ENCODE data around the gene GAREM2.
"Not testable (repeated sequence)": the region's sequence is repeated elsewhere in the genome, so short reads cannot be mapped to it uniquely, and the experiment has no call there.

Gene GAREM2

DNA sequence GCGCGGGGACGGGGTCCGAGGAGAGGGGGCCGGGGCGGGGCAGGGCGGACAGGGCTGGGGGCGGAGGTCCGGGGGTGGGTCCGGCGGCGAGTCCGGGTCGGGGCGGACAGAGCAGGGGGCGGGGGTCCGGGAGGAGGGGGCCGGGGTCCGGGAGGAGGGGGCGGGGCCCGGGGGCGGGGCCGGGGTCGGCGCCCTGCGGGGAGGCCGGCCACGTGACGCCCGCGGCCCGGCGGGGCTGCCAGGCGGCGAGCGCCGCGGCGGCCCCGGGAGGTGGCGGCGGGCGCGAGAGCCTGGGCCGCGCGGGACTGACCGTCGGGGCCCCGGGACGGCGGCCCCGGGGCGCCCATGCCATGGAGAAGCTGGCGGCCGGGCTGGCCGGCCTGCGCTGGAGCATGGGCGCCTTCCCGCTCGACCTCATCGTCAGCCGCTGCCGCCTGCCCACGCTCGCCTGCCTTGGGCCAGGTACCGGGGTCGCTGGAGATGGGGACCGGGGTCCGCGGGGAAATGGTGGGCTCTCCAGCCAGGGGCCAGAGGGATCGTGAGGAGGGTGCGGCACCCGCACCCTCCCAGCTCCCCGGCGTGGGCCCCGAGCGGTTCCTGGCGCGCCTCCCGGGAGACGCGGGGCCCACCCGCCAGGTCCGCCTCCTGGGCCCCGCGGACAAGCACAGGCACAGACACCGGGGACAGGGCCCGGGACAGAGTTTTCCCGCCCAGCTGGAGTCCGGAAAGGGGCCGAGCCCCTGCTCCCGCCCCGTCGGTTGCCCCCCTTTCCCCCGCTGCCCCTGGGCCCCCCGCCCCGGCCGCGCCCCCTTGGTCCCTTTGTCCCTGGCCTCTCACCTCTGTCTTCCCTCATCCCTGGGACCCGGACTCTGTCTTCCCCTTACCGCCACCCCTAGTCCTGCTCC, at the start of gene GAREM2:
Gene GAREM2 (plus strand): TSS at position 218 of the 905 bp plus-strand sequence. CDS start 133 bp downstream, at position 351.
- DNase-seq = no peak

- no peak for DNase-seq
These were observed 49.5 kb upstream of the GAREM2 start for GRCh38 chr2:26123426-26123825.

GRCh38 chr2:26126074-26126473, 46.8 kb upstream of the GAREM2 start:
- no peak for DNase-seq

- no peak for DNase-seq
These were observed 44.7 kb upstream of the GAREM2 start for GRCh38 chr2:26128176-26128575.

- no peak for DNase-seq
These were observed 42.1 kb upstream of the GAREM2 start for GRCh38 chr2:26130763-26131162.

GRCh38 chr2:26136451-26136850, 36.4 kb upstream of the GAREM2 start:
- no peak for DNase-seq

DNA sequence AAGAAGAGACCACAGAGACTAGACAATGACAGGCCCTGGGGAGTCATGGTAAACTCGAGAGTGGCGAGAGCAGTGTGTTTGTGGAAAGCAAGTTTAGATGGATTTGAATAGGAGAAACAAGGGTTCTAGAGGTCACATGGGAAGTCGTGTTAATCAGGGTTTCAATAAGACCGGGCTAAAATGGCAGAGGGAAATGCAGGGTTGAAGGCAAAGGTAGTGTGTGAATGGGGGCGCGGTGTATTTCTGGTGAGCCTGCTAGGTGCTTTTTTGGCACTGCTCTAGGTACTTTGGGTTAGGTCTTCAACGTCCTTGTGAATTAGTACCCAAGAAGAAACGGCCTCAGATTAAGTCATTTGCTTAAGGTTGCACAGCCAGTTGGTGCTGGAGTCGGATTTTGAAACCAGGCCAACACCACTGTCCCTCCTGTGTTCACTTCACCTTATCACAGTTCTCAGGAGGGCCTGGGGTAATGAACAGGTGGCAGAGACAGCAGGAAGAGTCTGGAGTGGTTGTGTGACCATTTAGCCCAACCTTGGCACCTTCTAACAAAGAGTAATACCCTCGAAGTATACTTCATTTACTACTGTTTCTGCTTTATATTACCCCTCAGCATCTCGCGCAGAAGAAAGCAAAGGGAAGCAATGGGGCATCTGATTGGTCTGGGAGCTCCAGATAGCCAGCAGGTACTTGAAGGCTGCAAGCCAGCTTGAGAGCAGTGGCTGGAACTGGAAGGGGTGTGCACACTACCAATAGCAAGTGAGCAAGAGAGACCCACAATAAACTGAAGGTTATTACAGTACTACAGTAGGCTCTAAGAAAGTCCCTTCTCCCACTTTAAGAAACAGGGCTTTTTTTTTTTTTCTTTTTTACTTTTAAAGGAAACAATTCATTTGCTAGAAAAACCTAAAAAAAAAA, 33.4 kb upstream of the GAREM2 start:
- no peak for DNase-seq

DNA sequence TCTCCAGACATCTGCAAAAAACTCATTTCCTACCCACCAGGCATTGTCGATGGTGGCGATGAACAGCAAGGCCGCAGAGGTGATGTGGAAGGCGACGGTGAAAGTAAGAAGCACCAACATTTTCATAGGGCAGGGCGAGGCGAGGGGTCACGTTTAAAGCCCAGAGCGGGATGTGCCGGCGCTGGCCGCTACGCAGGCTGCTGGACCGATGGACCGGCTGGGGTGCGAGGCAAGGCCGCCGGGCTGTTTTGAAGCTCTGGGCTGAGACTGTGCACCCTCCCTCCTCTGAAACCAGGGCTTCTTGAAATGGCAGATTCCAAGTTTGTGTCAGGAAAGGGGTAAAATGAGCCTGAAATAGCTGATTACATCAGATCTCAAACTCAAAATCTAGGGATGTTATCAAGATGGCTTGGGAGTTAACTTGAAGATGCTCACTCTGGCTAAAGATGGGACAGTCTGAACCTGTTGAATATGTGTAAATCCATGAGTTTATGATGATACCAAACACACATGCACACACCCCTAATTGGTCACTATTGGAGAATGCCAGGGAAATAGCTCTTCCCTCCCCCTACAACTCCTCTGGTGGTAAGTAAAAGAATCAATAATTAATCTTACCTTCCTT, 31.6 kb upstream of the GAREM2 start:
- DNase-seq = no peak

DNA sequence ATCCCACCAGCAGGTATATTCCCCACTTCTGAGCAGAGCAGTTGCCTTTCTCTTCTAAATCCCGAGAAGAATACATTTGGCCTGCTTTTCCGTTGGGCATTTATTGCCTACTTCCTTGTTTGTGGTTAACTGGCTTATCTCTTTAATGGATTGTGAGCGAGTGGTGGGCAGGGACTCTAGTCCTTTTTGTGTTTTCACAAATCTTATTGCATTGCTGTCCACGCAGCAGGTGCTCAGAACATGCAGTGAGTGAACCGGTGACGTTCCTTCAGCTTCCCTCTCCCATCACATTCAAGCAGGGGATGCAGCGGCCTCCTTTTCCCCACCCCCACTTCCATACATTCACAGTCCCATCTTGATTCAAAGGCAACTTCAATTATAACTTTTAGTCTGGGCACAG, 28.9 kb upstream of the GAREM2 start:
- DNase-seq = no peak

- DNase-seq = peak; percentile 58
These were observed 27.8 kb upstream of the GAREM2 start for GRCh38 chr2:26144953-26145680.

GRCh38 chr2:26148501-26148900, 24.4 kb upstream of the GAREM2 start:
- no peak for DNase-seq

DNA sequence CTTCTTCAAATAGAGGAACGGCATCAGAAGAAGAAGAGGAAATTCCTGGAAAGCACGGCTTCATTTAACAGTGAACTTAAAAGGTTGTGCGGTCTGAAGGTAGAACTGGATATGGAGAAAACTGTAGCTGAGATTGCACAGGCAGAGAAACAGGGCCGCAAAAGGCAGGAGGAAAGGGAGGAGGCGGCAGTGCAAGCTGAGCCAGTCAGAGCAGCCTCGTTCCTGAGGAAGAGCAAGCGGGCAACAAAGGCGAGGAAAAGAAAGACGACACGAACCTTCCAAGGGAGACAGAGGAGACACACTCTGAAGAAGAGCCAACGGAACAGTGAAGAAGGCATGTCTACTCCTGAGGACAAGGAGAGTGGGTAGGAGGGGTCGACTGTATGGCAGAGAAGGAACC, 22.6 kb upstream of the GAREM2 start:
- no peak for DNase-seq

DNA sequence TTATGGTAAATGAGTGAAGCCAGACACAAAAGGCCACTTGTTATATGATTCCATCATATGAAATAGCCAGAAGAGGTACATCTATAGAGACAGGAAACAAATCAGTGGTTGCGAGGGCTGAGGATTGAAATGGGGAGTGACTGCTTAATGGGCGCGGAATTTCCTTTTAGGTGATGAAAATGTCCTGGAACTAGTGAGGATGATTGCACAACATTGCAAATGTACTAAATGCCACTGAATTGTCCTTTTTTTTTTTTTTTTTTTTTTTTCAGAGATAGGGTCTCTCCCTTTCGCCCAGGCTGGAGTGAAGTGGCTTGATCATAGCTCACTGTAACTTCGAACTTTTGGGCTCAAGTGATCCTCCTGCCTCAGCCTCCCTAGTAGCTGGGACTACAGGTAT, 15.3 kb upstream of the GAREM2 start:
- no peak for DNase-seq

- no peak for DNase-seq
These were observed 11.0 kb upstream of the GAREM2 start for GRCh38 chr2:26161926-26162325.

GRCh38 chr2:26162963-26163362, 9.9 kb upstream of the GAREM2 start:
- DNase-seq = no peak

GRCh38 chr2:26164231-26164630, 8.7 kb upstream of the GAREM2 start:
- no peak for DNase-seq

- no peak for DNase-seq
These were observed 8.2 kb upstream of the GAREM2 start for GRCh38 chr2:26164641-26165211.

DNA sequence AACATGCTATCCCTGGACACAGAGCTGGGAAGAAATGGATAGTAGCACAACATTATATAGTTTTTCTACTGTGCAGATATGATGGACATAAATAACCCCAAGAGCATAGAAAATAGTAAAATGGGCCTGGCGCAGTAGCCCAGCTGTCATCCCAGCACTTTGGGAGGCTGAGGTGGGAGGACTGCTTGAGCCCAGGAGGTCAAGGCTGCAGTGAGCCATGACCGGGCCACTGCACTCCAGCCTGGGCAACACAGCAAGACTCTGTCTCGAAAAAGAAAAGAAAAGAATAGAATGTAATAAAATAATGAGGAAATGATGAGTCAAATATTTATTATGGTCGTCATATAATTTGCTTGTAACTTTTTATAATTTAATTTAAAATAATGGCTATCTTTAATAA, 7.5 kb upstream of the GAREM2 start:
- no peak for DNase-seq

- DNase-seq = not testable (repeated sequence)
These were observed 6.3 kb upstream of the GAREM2 start for GRCh38 chr2:26166541-26166940.

- DNase-seq = no peak
These were observed 4.1 kb upstream of the GAREM2 start for GRCh38 chr2:26168785-26169184.

- no peak for DNase-seq
These were observed 3.7 kb upstream of the GAREM2 start for GRCh38 chr2:26169226-26169625.

Measured in NCI-H1105 treated with DMSO at 0.1 percent for 48 hours (cell line).